AG10803 (cell line): ENCODE measurements around the gene DEFB123.
"Not testable (repeated sequence)": the region's sequence is repeated elsewhere in the genome, so short reads cannot be mapped to it uniquely, and the experiment has no call there.

Experiments
- DNase-seq: peaks from one replicate; pipeline ENCODE4 v3.0.0; 2010; ENCODE audit warnings: low read depth
- H3K4me3 ChIP-seq: 2 replicates; pipeline ENCODE4 v1.5.1; 2011; ENCODE audit warnings: mild to moderate bottlenecking, low read length, control low read depth
- TF ChIP-seq, protein P1 (sequence below): conservative IDR thresholded peaks from 2 replicates; pipeline ENCODE4 v1.5.1; 2011; ENCODE audit warnings: mild to moderate bottlenecking, low read length, control low read depth, inconsistent platforms

Gene DEFB123

DNA sequence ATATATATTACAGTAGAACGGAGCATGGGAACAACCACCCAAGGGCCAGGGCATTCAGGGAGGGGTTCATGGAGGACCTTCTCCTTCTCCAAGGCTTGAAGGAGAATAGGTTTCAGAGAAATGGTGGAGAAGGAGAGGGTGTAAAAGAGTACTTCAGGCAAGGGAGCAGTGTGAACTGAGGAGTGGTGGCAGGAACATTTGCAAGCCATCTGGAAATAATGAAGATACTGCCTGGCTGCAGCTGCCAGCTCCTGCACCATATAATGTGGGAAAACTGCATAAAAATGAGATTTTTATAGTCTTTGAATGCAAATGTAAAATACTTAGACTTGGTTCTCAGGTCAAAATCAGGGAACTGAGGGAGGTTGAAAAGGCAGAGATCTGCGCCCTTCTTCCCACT lies 24.8 kb upstream of the DEFB123 start:
- DNase-seq: no peak
- H3K4me3 ChIP-seq: no peak overlapping the region
- TF ChIP-seq, protein P1, sequence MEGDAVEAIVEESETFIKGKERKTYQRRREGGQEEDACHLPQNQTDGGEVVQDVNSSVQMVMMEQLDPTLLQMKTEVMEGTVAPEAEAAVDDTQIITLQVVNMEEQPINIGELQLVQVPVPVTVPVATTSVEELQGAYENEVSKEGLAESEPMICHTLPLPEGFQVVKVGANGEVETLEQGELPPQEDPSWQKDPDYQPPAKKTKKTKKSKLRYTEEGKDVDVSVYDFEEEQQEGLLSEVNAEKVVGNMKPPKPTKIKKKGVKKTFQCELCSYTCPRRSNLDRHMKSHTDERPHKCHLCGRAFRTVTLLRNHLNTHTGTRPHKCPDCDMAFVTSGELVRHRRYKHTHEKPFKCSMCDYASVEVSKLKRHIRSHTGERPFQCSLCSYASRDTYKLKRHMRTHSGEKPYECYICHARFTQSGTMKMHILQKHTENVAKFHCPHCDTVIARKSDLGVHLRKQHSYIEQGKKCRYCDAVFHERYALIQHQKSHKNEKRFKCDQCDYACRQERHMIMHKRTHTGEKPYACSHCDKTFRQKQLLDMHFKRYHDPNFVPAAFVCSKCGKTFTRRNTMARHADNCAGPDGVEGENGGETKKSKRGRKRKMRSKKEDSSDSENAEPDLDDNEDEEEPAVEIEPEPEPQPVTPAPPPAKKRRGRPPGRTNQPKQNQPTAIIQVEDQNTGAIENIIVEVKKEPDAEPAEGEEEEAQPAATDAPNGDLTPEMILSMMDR: no peak

DNA sequence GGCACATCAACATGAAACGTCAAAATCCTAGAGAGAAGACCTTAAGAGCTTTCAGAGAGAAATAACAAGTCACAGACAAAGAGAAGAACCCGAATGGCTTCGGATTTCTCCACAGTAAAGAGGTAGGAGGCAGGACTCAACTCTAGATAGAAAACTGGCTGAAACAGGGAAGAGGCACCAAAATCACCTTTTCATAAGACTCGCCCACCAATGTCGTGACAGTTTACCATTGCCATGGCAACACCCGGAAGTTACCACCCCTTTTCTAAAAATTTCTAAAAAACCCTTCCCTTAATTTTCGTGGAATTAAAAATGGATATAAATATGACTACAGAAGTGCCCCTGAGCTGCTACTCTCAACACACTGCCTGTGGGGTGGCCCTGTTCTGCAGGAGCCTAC lies 22.1 kb upstream of the DEFB123 start:
- TF ChIP-seq, protein P1: no peak
- DNase-seq: no peak
- no peak overlapping the region for H3K4me3 ChIP-seq

DNA sequence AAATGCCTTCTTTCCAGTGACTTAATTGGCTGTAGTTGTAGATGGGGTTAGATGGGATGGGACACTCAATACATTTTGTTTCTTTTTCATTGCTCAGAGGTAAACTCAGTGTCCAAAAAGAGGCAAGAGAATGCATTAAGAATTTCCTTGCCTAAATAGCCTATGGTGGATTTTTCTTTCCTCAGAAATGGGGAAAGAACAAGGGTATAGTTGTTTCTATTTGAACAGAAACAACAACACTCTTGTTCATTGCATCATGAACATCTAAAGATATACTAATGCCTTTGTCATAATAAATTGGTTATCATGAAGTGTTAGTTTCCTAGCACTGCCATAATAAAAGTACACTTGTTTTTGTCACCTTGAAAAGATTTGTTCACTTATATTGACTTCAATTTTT lies 14.6 kb upstream of the DEFB123 start:
- TF ChIP-seq, protein P1: no peak
- no peak overlapping the region for H3K4me3 ChIP-seq
- DNase-seq: no peak

DNA sequence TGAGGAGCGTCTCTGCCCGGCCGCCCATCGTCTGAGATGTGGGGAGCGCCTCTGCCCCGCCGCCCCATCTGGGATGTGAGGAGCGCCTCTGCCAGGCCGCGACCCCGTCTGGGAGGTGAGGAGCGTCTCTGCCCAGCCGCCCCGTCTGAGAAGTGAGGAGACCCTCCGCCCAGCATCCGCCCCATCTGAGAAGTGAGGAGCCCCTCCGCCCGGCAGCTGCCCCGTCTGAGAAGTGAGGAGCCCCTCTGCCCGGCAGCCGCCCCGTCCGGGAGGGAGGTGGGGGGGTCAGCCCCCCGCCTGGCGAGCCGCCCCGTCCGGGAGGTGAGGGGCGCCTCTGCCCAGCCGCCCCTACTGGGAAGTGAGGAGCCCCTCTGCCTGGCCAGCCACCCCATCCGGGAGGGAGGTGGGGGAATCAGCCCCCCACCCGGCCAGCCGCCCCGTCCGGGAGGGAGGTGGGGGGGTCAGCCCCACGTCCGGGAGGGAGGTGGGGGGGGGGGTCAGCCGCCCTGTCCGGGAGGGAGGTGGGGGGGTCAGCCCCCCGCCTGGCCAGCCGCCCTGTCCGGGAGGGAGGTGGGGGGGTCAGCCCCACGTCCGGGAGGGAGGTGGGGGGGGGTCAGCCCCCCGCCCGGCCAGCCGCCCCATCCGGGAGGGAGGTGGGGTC lies 13.4 kb upstream of the DEFB123 start:
- not testable (repeated sequence) for H3K4me3 ChIP-seq, DNase-seq

DNA sequence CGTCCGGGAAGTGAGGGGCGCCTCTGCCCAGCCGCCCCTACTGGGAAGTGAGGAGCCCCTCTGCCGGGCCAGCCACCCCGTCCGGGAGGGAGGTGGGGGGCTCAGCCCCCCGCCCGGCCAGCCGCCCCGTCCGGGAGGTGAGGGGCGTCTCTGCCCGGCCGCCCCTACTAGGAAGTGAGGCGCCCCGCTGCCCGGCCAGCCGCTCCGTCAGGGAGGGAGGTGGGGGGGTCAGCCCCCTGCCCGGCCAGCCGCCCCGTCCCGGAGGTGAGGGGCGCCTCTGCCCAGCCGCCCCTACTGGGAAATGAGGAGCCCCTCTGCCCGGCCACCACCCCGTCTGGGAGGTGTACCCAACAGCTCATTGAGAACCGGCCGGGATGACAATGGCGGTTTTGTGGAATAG lies 12.9 kb upstream of the DEFB123 start:
- not testable (repeated sequence) for DNase-seq, H3K4me3 ChIP-seq

DNA sequence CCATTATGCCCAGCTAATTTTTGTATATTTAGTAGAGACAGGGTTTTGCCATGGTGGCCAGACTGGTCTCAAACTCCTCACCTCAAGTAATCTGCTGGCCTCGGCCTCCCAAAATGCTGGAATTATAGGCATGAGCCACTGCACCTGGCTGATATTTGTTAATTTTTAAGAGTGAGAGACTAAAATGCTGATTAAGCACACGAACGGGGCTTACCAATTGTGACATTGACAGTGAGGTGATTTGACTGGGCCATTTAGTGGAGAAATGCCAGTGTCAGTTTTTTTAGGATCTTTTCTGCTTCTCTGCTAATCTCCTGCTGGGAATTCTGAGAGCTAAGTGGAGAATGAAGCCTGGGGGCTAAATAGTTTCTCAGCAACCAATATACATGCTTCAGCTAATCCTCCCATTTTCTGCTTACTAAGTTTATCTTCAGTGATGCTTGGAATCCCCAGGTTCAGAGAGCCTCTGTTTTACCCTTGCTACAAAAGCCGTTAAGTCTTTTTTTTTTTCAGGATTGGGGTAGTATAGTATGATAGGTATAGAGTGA lies 9.8 kb upstream of the DEFB123 start:
- no peak overlapping the region for H3K4me3 ChIP-seq
- no peak for DNase-seq
- TF ChIP-seq, protein P1: no peak

DNA sequence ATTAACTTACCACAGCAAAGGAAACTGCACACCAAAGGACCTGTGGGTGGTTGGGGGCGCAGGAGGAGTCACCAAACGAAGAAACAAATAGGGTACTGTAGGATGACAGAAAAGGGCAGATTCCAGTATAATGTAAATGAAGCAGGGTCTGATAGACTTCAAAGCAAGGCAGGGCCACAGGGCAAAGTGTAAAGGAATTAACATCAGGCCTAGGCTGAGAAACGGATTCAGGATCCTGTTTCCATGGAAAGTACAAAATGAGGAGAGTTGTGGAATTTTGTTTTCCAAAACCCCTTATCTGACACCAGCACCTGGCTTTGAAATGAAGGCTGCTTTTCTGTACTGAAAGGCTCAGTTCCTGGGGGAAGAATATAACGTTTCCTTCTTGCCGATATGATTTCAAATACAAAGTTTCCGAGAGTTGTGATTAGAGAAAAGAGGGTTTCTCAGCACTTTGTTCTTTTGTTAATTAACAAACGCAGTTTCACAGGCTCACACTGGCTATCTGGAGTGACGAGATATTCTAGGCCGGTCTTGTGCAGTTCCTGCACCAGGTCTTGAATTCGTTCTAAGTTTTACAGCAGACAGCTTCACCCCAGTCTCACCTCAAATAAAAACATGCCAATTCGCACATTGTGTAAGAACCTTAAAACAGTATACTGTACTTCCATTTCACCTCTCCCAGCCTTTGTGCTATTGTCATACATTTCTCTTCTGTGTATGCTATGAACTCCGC lies 5.8 kb downstream of the DEFB123 start:
- no peak for DNase-seq
- TF ChIP-seq, protein P1: no peak
- H3K4me3 ChIP-seq: no peak overlapping the region
